ENCODE data around the gene CCBE1. TPM values are rescaled to one million over a fixed set of nuclear protein-coding genes. Genes with fewer than 3 reads are reported as not detected.

CCBE1 gene
- total and polyA plus RNA-seq, 12 donors, result 0.24 to 10.3 (median 1.3) TPM

DNA sequence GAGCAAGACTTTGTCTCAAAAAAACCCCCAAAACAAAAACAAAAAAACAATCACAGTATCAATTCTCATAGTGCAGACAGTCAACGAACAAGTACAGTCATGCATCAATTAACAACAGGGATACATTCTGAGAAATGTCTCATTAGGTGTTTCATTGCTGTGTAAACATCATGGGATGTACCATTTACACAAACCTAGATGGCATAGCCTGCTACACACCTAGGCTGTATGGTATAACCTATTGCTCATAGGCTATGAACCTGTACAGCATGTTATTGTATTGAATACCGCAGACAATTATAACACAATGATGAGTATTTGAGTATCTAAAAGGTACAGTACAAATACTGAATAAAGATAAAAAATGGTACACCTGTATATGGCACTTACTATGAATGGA lies 270.4 kb downstream of the CCBE1 start:
- TF ChIP-seq CTCF (IDR thresholded peaks at IDR 0.05), result no peak
- intact Hi-C loops (cut with DNase I), result no loop called here
- Histone ChIP-seq H3K4me1 (no peaks in the 10 kb centered on the region), H3K27ac (no peak overlapping the region), H3K4me3 (no peak overlapping the region), H3K27me3 (peaks cover 0 to 2% (median 0%) of the 10 kb centered on the region in 7 donors), H3K36me3 (no peaks in the 10 kb centered on the region), H3K9me3 (no peaks in the 10 kb centered on the region)
- no peak for DNase-seq
- WGBS, 2 donors, result 90 to 96% methylated on average over 2 of the region's 2 CpGs
- no peak for ATAC-seq

DNA sequence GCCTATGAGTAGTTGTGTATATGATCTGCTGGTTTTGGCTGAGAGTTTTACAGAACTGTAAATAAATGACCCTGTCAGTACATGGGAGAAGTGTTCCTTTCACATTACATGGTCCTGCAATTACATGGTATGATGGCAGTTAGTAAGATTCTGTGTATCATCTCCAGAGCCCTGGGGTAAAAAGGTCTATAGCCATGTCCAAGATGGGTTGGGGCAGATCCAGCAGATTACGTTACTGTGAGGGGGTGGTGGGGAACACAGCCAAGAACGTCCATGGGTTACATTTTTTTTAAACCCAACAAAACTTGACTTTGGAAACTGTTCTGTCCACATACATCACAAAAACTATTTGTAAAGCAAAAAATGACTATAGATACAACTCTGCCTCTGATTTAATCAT lies 274.0 kb downstream of the CCBE1 start:
- Histone ChIP-seq H3K36me3 (no peaks in the 10 kb centered on the region), H3K27ac (no peak overlapping the region), H3K4me3 (no peak overlapping the region), H3K9me3 (no peaks in the 10 kb centered on the region), H3K4me1 (no peaks in the 10 kb centered on the region), H3K27me3 (peaks cover 0 to 23% (median 1%) of the 10 kb centered on the region in 7 donors)
- intact Hi-C loops (cut with DNase I), result no loop called here
- ATAC-seq (no peak), DNase-seq (no peak)
- WGBS, 2 donors, result 36 to 57% methylated on average over 2 of the region's 2 CpGs
- TF ChIP-seq CTCF (IDR thresholded peaks at IDR 0.05), result no peak

DNA sequence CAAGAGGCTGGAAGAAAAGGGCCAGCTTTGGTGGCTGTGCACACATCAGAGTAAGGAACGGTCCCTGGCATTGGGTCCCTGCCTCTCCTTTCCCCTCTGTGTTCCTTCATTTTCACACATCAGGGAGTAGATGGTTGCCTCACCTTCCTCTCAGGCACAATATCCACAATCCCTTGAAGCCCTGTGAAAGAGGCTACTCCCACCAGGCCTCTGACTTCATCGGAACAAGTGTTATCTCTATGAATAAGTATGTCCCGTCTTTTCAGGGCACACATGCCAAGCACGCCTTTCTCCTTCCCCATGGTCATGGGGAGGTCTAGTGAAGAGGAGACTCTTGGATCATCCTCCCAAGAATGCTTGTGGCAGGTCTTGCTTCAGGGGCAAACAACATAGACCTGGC lies 277.0 kb downstream of the CCBE1 start:
- no peaks in the 10 kb centered on the region for H3K9me3 ChIP-seq
- 42 to 53% methylated on average over 4 of the region's 4 CpGs for WGBS, 2 donors
- H3K36me3 ChIP-seq, result no peaks in the 10 kb centered on the region
- no peak for TF ChIP-seq CTCF (IDR thresholded peaks at IDR 0.05)
- no peak overlapping the region for H3K4me3 ChIP-seq
- H3K27me3 ChIP-seq, result peaks cover 0 to 23% (median 3%) of the 10 kb centered on the region in 7 donors
- intact Hi-C loops (cut with DNase I), result no loop called here
- peak in 1 of 8 donors; percentile 70 for ATAC-seq
- no peaks in the 10 kb centered on the region for H3K4me1 ChIP-seq
- no peak overlapping the region for H3K27ac ChIP-seq
- DNase-seq, result no peak

- peak in 1 of 8 donors; percentile 42 for ATAC-seq
- Histone ChIP-seq H3K9me3 (no peaks in the 10 kb centered on the region), H3K4me1 (no peaks in the 10 kb centered on the region), H3K27me3 (peaks cover 0 to 23% (median 3%) of the 10 kb centered on the region in 7 donors), H3K27ac (no peak overlapping the region), H3K36me3 (no peaks in the 10 kb centered on the region), H3K4me3 (no peak overlapping the region)
- intact Hi-C loops (cut with DNase I), result no loop called here
- 35 to 42% methylated on average over 4 of the region's 4 CpGs for WGBS, 2 donors
- TF ChIP-seq CTCF (IDR thresholded peaks at IDR 0.05), result no peak
- no peak for DNase-seq
These were observed 277.8 kb downstream of the CCBE1 start for GRCh38 chr18:59419386-59419785.
